Keratinocyte (primary cell): ENCODE data around the gene RBM38. TPM values are rescaled to one million over a fixed set of nuclear protein-coding genes. Genes with fewer than 3 reads are reported as not detected.

Source experiments
- DNase-seq: peaks from one replicate; pipeline ENCODE4 v3.0.0-alpha.2; 2011; ENCODE audit warnings: low read depth, missing footprints, low spot score
- FAIRE-seq: peaks from 2 replicates; lab custom pipeline; 2011; peaks lifted over from hg19 to GRCh38; lab: Jason Lieb, UNC
- H2AFZ ChIP-seq: 2 replicates; pipeline ENCODE4 v1.6.0; 2012; ENCODE audit warnings: low read length, control low read depth, inconsistent platforms; ENCODE audit not compliant: control insufficient read depth
- H3K27ac ChIP-seq: 2 replicates; pipeline ENCODE4 v1.5.1; 2011; ENCODE audit warnings: low read length; ENCODE audit not compliant: control insufficient read depth, insufficient read depth
- H3K27me3 ChIP-seq: 3 replicates; pipeline ENCODE4 v1.6.0; 2011; ENCODE audit warnings: low read length; ENCODE audit not compliant: control insufficient read depth, insufficient read depth; ENCODE audit errors: extremely low read depth
- H3K36me3 ChIP-seq, 2 experiments: 2 replicates in 1 of 2; 3 replicates in 1 of 2; pipeline ENCODE4 v1.5.1; 2011; ENCODE audit warnings: low read length in 2 of 2, mild to moderate bottlenecking in 1 of 2; ENCODE audit not compliant: control insufficient read depth in 2 of 2, insufficient read depth in 2 of 2; ENCODE audit errors: extremely low read depth in 1 of 2
- H3K4me1 ChIP-seq: 3 replicates; pipeline ENCODE4 v1.5.1; 2011; ENCODE audit warnings: low read length; ENCODE audit not compliant: control insufficient read depth, insufficient read depth; ENCODE audit errors: extremely low read depth
- H3K4me2 ChIP-seq: 3 replicates; pipeline ENCODE4 v1.6.0; 2011; ENCODE audit warnings: low read depth, low read length; ENCODE audit not compliant: control insufficient read depth, insufficient read depth; ENCODE audit errors: extremely low read depth
- H3K4me3 ChIP-seq, 3 experiments: fragments of 200-600 bp in 1 of 3; sonication (generic) in 1 of 3; 2 replicates in 2 of 3; 3 replicates in 1 of 3; pipeline ENCODE4 v1.5.1; 2011 to 2016; ENCODE audit warnings: low read length in 3 of 3, mild to moderate bottlenecking in 3 of 3, control low read depth in 2 of 3, inconsistent platforms in 1 of 3, low read depth in 1 of 3, mixed read lengths in 1 of 3, mixed run types in 1 of 3, moderate library complexity in 1 of 3; ENCODE audit not compliant: control insufficient read depth in 2 of 3, insufficient read depth in 2 of 3; ENCODE audit errors: extremely low read depth in 1 of 3
- H3K79me2 ChIP-seq: 2 replicates; pipeline ENCODE4 v1.6.0; 2012; ENCODE audit warnings: low read length; ENCODE audit not compliant: control insufficient read depth, insufficient read depth
- H3K9ac ChIP-seq: 3 replicates; pipeline ENCODE4 v1.6.0; 2011; ENCODE audit warnings: low read length; ENCODE audit not compliant: control insufficient read depth, insufficient read depth; ENCODE audit errors: extremely low read depth
- H3K9me1 ChIP-seq: 3 replicates; pipeline ENCODE4 v1.6.0; 2011; ENCODE audit warnings: low read length; ENCODE audit not compliant: control insufficient read depth, insufficient read depth; ENCODE audit errors: extremely low read depth
- H3K9me3 ChIP-seq: 2 replicates; pipeline ENCODE4 v1.5.1; 2012; ENCODE audit warnings: low read depth, low read length; ENCODE audit not compliant: control insufficient read depth
- H4K20me1 ChIP-seq: 3 replicates; pipeline ENCODE4 v1.6.0; 2011; ENCODE audit warnings: low read length; ENCODE audit not compliant: control insufficient read depth, insufficient read depth; ENCODE audit errors: extremely low read depth
- EZH2 ChIP-seq: IDR thresholded peaks from one replicate; pipeline ENCODE4 v1.6.1; 2012; ENCODE audit warnings: inconsistent platforms, mild to moderate bottlenecking, low read length, moderate library complexity
- dilution Hi-C: fragments of 300-500 bp; cut with MboI; formaldehyde crosslinking; loops from one replicate; pipeline ENCODE4 v1.7.0; 2020; ENCODE audit warnings: low sequenced_read_pairs; ENCODE audit not compliant: extremely low pct_ligation_motif_present
- polyA plus RNA-seq, 5 experiments: library from polyadenylated mRNA; depleted of rRNA in 3 of 5; stranded (reverse) in 3 of 5; stranded (forward) in 1 of 5; unstranded in 1 of 5; fragments of >200 nt; gene quantifications; 1 replicate in 1 of 5; 2 replicates in 3 of 5; 3 replicates in 1 of 5; pipeline versions ENCODE4 v1.2.1 to v1.2.3, GENCODE V29; 2011 to 2012; ENCODE audit warnings: missing spikeins in 2 of 5, low read depth in 1 of 5, low replicate concordance in 1 of 5
- TF ChIP-seq, protein P1 (sequence below), 3 experiments: IDR thresholded peaks in 1 of 3; conservative IDR thresholded peaks in 1 of 3; optimal IDR thresholded peaks in 1 of 3; 2 replicates in 2 of 3; 3 replicates in 1 of 3; pipeline versions ENCODE3 to v1.5.1; 2011; ENCODE audit warnings: low read length in 3 of 3, mild to moderate bottlenecking in 3 of 3, moderate library complexity in 2 of 3, control low read depth in 1 of 3, inconsistent platforms in 1 of 3; ENCODE audit not compliant: insufficient read depth in 2 of 3; ENCODE audit errors: extremely low read depth in 1 of 3

The RBM38 gene
- polyA plus RNA-seq, 1 donor (not counting 4 experiments of a cell fraction or from before 2014, with no cell fraction given), result 5.1 TPM

DNA sequence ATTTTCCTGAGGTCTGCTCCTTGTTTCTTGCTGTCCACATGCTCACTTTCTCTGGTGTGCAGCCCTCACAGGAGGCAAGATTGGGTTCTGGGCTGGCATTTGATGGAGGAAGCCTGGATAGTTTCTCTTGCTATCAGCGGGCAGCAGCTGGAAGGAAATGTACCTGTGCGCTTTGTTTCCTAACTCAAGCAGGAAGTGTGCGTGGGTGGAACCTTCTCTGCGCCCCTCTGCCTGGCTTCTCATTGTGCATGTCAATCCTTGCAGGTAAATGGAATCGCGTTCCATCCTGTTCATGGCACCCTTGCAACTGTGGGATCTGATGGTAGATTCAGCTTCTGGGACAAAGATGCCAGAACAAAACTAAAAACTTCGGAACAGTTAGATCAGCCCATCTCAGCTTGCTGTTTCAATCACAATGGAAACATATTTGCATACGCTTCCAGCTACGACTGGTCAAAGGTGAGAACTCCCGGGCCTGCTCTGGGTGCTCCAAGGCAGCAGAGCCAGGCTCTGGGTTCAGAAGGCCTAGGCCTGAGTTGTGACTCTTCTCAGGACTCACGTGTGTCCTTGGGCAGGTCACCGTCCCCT is 16.8 kb upstream of the RBM38 start:
- no peak overlapping the region for H3K4me3 ChIP-seq
- H3K9me3 ChIP-seq, result no peaks in the 10 kb centered on the region
- no peak for TF ChIP-seq EZH2
- H3K36me3 ChIP-seq, result peaks cover 50 to 57% of the 10 kb centered on the region in 2 experiments
- H2AFZ ChIP-seq, result no peak overlapping the region
- no peak overlapping the region for H3K4me2 ChIP-seq
- H3K27me3 ChIP-seq, result no peaks in the 10 kb centered on the region
- no peaks in the 10 kb centered on the region for H4K20me1 ChIP-seq
- H3K27ac ChIP-seq, result no peak overlapping the region
- no peaks in the 10 kb centered on the region for H3K79me2 ChIP-seq
- H3K4me1 ChIP-seq, result no peaks in the 10 kb centered on the region
- FAIRE-seq (no peak), DNase-seq (no peak)
- no peaks in the 10 kb centered on the region for H3K9me1 ChIP-seq
- no peak overlapping the region for H3K9ac ChIP-seq
- dilution Hi-C loops, result no loop called here

DNA sequence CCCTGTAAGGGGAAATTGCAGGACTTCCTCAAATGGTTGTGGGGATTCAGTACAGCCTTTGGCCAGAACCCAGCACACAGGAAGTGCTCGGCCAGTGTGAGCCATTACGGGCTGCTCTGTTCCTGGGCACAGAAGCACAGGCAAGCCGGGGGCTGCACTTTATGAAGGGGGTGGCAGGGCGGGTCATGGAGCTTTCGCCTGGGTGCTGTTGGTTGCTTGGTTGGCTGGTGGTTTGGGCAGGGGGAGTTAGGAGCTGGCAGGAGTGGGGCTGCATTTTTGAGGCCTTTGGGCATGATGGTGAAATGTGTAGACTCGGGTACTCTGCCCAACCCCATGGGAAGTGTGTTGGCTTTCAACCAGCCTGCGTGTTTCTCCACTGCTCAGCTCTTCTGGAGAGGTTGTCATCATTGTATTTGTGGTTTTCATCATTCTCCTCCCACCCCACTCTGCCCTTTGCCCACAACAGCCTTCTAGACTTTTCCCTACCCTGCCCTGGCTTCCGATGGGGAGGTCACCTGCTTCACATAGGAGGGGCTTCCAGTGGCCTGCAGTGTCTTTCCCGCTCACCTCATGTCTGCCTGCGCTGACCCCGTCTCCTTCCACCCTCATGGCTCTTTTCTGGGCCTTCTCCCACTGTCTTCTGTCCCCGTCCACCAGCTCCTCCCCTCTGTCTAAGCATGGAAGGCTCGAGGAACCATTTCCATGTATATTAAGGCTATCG is 16.1 kb upstream of the RBM38 start:
- no peaks in the 10 kb centered on the region for H4K20me1 ChIP-seq
- dilution Hi-C loops, result no loop called here
- FAIRE-seq (no peak), DNase-seq (no peak)
- H3K9me1 ChIP-seq, result no peaks in the 10 kb centered on the region
- H3K9ac ChIP-seq, result no peak overlapping the region
- no peak overlapping the region for H2AFZ ChIP-seq
- H3K27me3 ChIP-seq, result no peaks in the 10 kb centered on the region
- peaks cover 43 to 53% of the 10 kb centered on the region in 2 experiments for H3K36me3 ChIP-seq
- no peaks in the 10 kb centered on the region for H3K9me3 ChIP-seq
- H3K4me2 ChIP-seq, result no peak overlapping the region
- H3K79me2 ChIP-seq, result no peaks in the 10 kb centered on the region
- H3K4me3 ChIP-seq, result no peak overlapping the region
- H3K27ac ChIP-seq, result no peak overlapping the region
- no peaks in the 10 kb centered on the region for H3K4me1 ChIP-seq
- TF ChIP-seq, protein P1, sequence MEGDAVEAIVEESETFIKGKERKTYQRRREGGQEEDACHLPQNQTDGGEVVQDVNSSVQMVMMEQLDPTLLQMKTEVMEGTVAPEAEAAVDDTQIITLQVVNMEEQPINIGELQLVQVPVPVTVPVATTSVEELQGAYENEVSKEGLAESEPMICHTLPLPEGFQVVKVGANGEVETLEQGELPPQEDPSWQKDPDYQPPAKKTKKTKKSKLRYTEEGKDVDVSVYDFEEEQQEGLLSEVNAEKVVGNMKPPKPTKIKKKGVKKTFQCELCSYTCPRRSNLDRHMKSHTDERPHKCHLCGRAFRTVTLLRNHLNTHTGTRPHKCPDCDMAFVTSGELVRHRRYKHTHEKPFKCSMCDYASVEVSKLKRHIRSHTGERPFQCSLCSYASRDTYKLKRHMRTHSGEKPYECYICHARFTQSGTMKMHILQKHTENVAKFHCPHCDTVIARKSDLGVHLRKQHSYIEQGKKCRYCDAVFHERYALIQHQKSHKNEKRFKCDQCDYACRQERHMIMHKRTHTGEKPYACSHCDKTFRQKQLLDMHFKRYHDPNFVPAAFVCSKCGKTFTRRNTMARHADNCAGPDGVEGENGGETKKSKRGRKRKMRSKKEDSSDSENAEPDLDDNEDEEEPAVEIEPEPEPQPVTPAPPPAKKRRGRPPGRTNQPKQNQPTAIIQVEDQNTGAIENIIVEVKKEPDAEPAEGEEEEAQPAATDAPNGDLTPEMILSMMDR (optimal IDR thresholded peaks at IDR 0.05 in 1 of 3, IDR thresholded peaks at IDR 0.05 in 1 of 3, conservative IDR thresholded peaks at IDR 0.05 in 1 of 3; ENCODE audit: extremely low read depth in 1 of 3, insufficient read depth in 2 of 3, low read length in 3 of 3), result no peak
- TF ChIP-seq EZH2, result no peak
